Stimulated activated memory B cell treated with anti-CD40 and anti-IgM and Interleukin-4, amounts not matched to agents 10 μg/mL and 1 μg/mL and 100 μg/mL, for 72 hours (primary cell): ENCODE data around the gene UGT1A5.

ENCODE experiments used
- ATAC-seq: fragments of 150-1000 bp; cut with Tn5 transposase; 2 replicates; pipeline ENCODE4 v1.10.0; 2021
- H3K27ac Mint-ChIP-seq: one replicate; pipeline ENCODE4 v1.8.0; 2022; ENCODE audit warnings: mild to moderate bottlenecking, mixed read lengths
- H3K27me3 Mint-ChIP-seq: one replicate; pipeline ENCODE4 v1.8.0; 2022; ENCODE audit warnings: mixed read lengths
- H3K36me3 Mint-ChIP-seq: one replicate; pipeline ENCODE4 v1.8.0; 2022; ENCODE audit warnings: mixed read lengths
- H3K4me1 Mint-ChIP-seq: one replicate; pipeline ENCODE4 v1.8.0; 2022; ENCODE audit warnings: mixed read lengths
- H3K4me3 Mint-ChIP-seq: one replicate; pipeline ENCODE4 v1.8.0; 2022; ENCODE audit warnings: mild to moderate bottlenecking, moderate library complexity, mixed read lengths
- H3K9me3 Mint-ChIP-seq: one replicate; pipeline ENCODE4 v1.8.0; 2022; ENCODE audit warnings: mixed read lengths

UGT1A5 gene

GRCh38 chr2:233773854-233774253 lies 61.1 kb downstream of the UGT1A5 start:
- no peaks in the 10 kb centered on the region for H3K4me1 Mint-ChIP-seq
- H3K27ac Mint-ChIP-seq: no peak overlapping the region
- H3K4me3 Mint-ChIP-seq: no peak overlapping the region
- H3K27me3 Mint-ChIP-seq: peaks cover 43% of the 10 kb centered on the region
- no peak for ATAC-seq
- peaks cover 10% of the 10 kb centered on the region for H3K36me3 Mint-ChIP-seq
- H3K9me3 Mint-ChIP-seq: peaks cover 8% of the 10 kb centered on the region

DNA sequence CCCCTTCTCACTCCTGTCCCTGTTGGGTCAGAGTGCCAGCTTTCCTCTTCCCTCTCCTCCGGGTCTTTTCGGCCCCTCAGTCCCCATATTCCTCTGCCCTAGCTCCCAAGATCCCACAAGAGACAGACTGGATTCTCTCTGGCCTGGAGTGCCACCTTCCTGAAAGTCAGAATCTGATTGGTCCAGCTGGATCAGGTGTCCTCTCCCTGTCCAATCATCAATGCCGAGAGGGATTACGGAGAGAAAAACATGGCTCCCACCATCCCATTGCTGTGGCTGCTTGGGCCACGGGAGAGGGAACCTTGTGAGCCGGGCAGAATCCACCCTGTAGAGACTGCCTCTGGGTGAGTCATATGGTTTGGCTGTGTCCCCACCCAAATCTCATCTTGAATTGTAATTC lies 62.7 kb downstream of the UGT1A5 start:
- Mint-ChIP-seq H3K36me3 (peaks cover 10% of the 10 kb centered on the region), H3K4me1 (no peaks in the 10 kb centered on the region), H3K9me3 (peaks cover 8% of the 10 kb centered on the region), H3K4me3 (no peak overlapping the region), H3K27ac (no peak overlapping the region), H3K27me3 (peaks cover 48% of the 10 kb centered on the region)
- ATAC-seq: no peak

DNA sequence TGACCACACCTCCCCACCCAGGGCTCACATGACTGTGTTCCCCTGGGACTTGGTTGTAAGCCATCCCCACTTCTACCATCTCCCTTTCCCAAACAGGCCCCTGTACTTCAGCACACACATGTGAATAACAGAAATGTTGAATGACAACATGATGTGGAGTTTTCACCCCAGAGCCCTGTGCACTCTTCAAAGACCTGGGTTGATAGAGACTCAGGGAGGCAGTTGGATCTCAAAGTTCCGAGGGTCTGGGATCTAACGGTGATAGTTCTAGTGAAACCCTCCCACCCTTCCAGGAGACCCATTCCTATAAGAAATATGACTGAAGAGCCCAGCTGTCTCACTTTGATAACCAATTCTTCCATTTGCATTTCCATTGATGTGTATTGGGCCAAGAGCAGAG lies 65.3 kb downstream of the UGT1A5 start, which contains the start of gene MROH2A:
MROH2A (plus strand) TSS at position 301 of the 400 bp plus-strand sequence. CDS start 1,029 bp downstream, outside the sequence.
- peaks cover 65% of the 10 kb centered on the region for H3K27me3 Mint-ChIP-seq
- peaks cover 10% of the 10 kb centered on the region for H3K9me3 Mint-ChIP-seq
- H3K4me1 Mint-ChIP-seq: no peaks in the 10 kb centered on the region
- no peak for ATAC-seq
- no peak within 1 kb of the TSS for H3K27ac Mint-ChIP-seq
- H3K36me3 Mint-ChIP-seq: peaks cover 10% of the 10 kb centered on the region
- no peak within 1 kb of the TSS for H3K4me3 Mint-ChIP-seq

- H3K27me3 Mint-ChIP-seq: peaks cover 76% of the 10 kb centered on the region
- no peaks in the 10 kb centered on the region for H3K4me1 Mint-ChIP-seq
- peaks cover 10% of the 10 kb centered on the region for H3K9me3 Mint-ChIP-seq
- H3K4me3 Mint-ChIP-seq: no peak overlapping the region
- H3K36me3 Mint-ChIP-seq: peaks cover 10% of the 10 kb centered on the region
- H3K27ac Mint-ChIP-seq: no peak overlapping the region
- ATAC-seq: peak; percentile 54
Observed at GRCh38 chr2:233779722-233780121, 67.0 kb downstream of the UGT1A5 start.

DNA sequence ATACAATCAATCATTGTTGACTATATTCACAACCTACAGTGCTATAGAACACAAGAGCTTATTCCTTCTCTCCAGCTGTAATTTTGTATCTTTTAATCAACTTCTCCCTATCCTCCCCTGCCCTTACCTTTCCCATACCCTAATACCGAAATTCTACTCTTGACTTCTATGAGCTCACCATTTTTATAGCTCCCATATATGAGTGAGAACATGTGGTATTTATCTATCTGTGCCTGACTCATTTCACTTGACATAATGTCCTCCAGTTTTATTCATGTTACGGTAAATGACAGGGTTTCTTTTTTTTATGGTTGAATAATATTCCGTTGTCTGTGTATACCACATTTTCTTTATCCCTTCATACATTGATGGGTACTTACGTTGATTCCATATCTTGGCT lies 68.1 kb downstream of the UGT1A5 start:
- no peak for ATAC-seq
- Mint-ChIP-seq H3K4me3 (no peak overlapping the region), H3K36me3 (peaks cover 6% of the 10 kb centered on the region), H3K27me3 (peaks cover 74% of the 10 kb centered on the region), H3K4me1 (no peaks in the 10 kb centered on the region), H3K9me3 (peaks cover 12% of the 10 kb centered on the region), H3K27ac (no peak overlapping the region)

- peaks cover 13% of the 10 kb centered on the region for H3K9me3 Mint-ChIP-seq
- H3K27me3 Mint-ChIP-seq: peaks cover 75% of the 10 kb centered on the region
- H3K27ac Mint-ChIP-seq: no peak overlapping the region
- H3K4me1 Mint-ChIP-seq: no peaks in the 10 kb centered on the region
- no peak for ATAC-seq
- H3K36me3 Mint-ChIP-seq: no peaks in the 10 kb centered on the region
- H3K4me3 Mint-ChIP-seq: no peak overlapping the region
Observed at GRCh38 chr2:233789554-233789953, 76.8 kb downstream of the UGT1A5 start.

DNA sequence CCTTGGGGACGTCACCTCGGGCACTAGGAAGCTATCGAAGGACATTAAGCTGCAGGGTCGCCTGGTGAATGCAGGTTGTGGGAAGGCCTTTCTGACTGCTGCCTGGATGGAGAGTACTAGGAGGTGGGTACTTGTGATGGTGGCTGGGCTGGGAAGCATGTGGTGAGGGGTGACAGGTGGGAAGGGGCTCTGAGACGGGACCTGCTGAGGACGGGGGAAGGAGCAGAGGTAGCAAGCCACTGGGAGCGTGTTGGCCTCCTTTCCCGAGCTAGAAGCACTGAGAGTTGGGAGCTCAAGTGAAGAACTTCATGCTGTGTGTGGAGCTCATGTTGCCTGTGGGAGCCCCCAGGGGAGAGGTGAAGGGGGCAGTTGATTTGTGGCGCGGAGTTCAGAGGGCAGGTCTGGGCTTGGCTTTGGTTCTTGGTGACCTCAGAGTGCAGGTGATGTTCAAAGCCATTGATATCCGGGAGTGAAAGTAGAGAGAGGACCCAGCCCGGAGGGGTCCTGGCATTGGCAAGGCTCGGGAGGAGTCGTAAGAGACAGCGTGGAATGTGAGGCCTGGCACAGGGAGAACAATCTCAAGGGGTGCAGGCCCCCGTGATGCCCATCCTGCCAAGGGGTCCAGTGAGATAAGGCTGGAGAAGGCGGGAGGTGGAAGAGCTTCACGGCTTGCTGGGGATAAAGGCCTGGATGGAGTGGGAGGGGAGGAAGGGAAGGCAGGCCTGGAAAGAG lies 78.6 kb downstream of the UGT1A5 start:
- Mint-ChIP-seq H3K4me3 (no peak overlapping the region), H3K4me1 (no peaks in the 10 kb centered on the region), H3K36me3 (no peaks in the 10 kb centered on the region), H3K27me3 (peaks cover 68% of the 10 kb centered on the region), H3K9me3 (peaks cover 4% of the 10 kb centered on the region), H3K27ac (no peak overlapping the region)
- ATAC-seq: peak; percentile 31

DNA sequence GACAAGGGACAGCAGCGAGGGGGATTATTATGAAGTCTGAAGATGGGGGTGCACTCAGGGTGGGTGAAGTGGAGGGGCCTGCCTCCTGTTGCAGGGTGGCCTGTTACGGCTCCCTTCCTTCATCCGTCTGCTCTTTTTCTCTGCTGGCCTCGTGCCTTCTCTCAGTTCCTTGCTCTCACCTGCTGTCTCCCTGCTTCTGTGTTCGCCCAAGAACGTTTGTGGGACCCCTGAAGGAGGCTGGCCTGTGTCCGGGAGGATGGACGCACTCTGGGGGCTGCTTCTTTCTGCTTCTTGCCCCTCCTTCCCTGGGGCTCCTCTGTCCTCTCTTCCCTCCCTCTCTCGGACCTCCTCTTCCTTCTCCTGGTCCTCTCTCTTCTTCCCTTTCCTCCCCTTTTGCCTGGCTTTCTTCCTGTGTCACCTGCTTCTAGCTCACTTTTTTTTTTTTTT lies 79.2 kb downstream of the UGT1A5 start:
- no peak overlapping the region for H3K4me3 Mint-ChIP-seq
- no peak for ATAC-seq
- no peaks in the 10 kb centered on the region for H3K36me3 Mint-ChIP-seq
- H3K4me1 Mint-ChIP-seq: no peaks in the 10 kb centered on the region
- peaks cover 2% of the 10 kb centered on the region for H3K9me3 Mint-ChIP-seq
- H3K27me3 Mint-ChIP-seq: peaks cover 65% of the 10 kb centered on the region
- no peak overlapping the region for H3K27ac Mint-ChIP-seq

GRCh38 chr2:233792720-233793119 lies 80.0 kb downstream of the UGT1A5 start:
- Mint-ChIP-seq H3K9me3 (peaks cover 2% of the 10 kb centered on the region), H3K27ac (no peak overlapping the region), H3K36me3 (no peaks in the 10 kb centered on the region), H3K4me1 (no peaks in the 10 kb centered on the region), H3K4me3 (no peak overlapping the region), H3K27me3 (peaks cover 65% of the 10 kb centered on the region)
- ATAC-seq: no peak

DNA sequence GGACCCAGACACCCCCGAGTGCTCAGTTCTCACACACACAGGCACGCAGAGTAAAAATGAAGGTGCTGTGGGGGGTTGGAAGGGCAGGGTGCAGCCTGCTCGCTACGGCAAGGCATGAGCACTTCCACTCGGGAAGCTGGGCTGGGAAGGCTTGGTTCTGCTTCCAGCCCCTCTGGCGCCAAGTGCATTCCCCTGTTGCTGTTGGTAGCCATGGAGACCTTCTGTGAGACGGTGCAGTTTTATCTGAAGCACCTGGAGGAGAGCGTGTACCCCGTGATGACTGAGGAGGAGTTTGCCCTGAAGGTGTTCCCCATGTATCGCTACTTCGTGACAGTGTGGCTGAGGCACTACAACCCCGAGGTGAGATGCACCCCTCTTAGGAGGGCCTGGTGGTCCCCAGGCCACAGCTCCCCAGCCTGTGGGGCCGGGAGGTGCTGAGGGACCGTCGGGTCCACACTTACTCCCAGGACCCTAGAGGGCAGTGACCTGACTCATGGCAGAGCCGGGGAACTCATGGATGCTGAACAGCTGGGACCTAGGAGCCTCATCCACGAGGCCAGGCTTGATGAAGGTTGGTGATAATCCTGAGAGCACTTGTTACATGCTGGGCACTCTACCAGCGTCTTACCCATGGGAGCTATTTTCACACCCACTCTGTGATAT lies 80.9 kb downstream of the UGT1A5 start:
- Mint-ChIP-seq H3K4me1 (no peaks in the 10 kb centered on the region), H3K27ac (no peak overlapping the region), H3K36me3 (no peaks in the 10 kb centered on the region), H3K4me3 (no peak overlapping the region), H3K9me3 (peaks cover 2% of the 10 kb centered on the region), H3K27me3 (peaks cover 71% of the 10 kb centered on the region)
- ATAC-seq: no peak

DNA sequence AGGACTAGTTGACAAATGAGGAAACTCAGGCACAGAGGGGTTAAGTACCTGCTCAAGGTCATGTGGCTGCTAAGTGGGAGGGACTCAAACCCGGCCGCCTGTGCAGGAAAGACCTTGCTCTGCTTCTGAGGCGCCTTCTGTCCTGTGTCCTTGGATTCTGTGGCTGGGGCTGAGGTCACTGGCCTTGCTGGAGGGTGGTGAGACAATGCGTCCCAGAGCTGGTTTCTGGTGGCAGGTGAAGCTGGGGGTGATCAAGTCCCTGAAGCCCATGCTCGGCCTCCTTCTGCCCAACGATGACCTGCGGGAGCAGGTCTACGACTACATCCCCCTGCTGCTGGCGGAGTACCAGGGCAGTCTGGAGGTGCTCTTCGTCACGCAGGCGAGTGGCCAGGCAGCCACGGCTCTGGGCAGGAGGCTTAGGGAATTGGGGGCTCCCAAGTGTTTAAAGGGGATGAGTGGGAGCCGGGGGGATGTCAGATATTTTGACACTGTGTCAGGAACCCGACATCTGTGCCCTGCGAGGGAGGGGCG lies 81.5 kb downstream of the UGT1A5 start:
- no peaks in the 10 kb centered on the region for H3K4me1 Mint-ChIP-seq
- H3K9me3 Mint-ChIP-seq: peaks cover 2% of the 10 kb centered on the region
- H3K36me3 Mint-ChIP-seq: no peaks in the 10 kb centered on the region
- no peak overlapping the region for H3K27ac Mint-ChIP-seq
- no peak overlapping the region for H3K4me3 Mint-ChIP-seq
- H3K27me3 Mint-ChIP-seq: peaks cover 68% of the 10 kb centered on the region
- ATAC-seq: no peak

GRCh38 chr2:233795735-233796171 lies 83.0 kb downstream of the UGT1A5 start:
- H3K27me3 Mint-ChIP-seq: peaks cover 52% of the 10 kb centered on the region
- H3K27ac Mint-ChIP-seq: no peak overlapping the region
- H3K4me3 Mint-ChIP-seq: no peak overlapping the region
- H3K36me3 Mint-ChIP-seq: no peaks in the 10 kb centered on the region
- H3K4me1 Mint-ChIP-seq: no peaks in the 10 kb centered on the region
- no peak for ATAC-seq
- peaks cover 4% of the 10 kb centered on the region for H3K9me3 Mint-ChIP-seq

DNA sequence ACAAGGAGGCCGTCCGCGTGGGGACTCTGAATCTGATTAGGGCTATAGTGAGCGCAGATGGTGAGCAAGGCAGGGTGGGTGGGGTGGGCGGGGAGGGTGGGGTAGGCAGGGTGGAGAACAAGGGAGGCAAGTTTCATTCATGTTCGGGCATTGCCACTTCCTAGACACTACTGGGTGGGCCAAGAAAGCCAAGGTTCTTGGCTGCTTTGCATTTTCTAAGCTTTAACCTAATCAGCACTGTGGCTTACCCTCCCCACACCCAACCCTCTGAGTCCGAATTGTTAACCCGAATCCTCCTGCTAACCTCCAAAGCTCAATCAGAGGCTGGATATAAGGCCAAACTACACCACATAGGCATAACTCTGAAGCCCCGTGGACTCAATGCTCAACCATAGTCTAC lies 83.5 kb downstream of the UGT1A5 start:
- H3K36me3 Mint-ChIP-seq: no peaks in the 10 kb centered on the region
- H3K4me3 Mint-ChIP-seq: no peak overlapping the region
- peaks cover 4% of the 10 kb centered on the region for H3K9me3 Mint-ChIP-seq
- ATAC-seq: no peak
- H3K27ac Mint-ChIP-seq: no peak overlapping the region
- peaks cover 47% of the 10 kb centered on the region for H3K27me3 Mint-ChIP-seq
- peaks cover 4% of the 10 kb centered on the region for H3K4me1 Mint-ChIP-seq

GRCh38 chr2:233798335-233799086 lies 85.8 kb downstream of the UGT1A5 start:
- no peak overlapping the region for H3K4me3 Mint-ChIP-seq
- ATAC-seq: no peak
- peaks cover 4% of the 10 kb centered on the region for H3K9me3 Mint-ChIP-seq
- H3K4me1 Mint-ChIP-seq: peaks cover 6% of the 10 kb centered on the region
- H3K27me3 Mint-ChIP-seq: peaks cover 38% of the 10 kb centered on the region
- no peaks in the 10 kb centered on the region for H3K36me3 Mint-ChIP-seq
- no peak overlapping the region for H3K27ac Mint-ChIP-seq

GRCh38 chr2:233799087-233799665 lies 86.5 kb downstream of the UGT1A5 start:
- no peak overlapping the region for H3K27ac Mint-ChIP-seq
- peaks cover 38% of the 10 kb centered on the region for H3K27me3 Mint-ChIP-seq
- H3K36me3 Mint-ChIP-seq: no peaks in the 10 kb centered on the region
- peaks cover 4% of the 10 kb centered on the region for H3K9me3 Mint-ChIP-seq
- ATAC-seq: no peak
- peaks cover 6% of the 10 kb centered on the region for H3K4me1 Mint-ChIP-seq
- H3K4me3 Mint-ChIP-seq: no peak overlapping the region
